HL-60 (cell line): ENCODE measurements around the gene NUDT8.

Experiments
- DNase-seq, 2 experiments: peaks; one replicate each; pipeline ENCODE4 v3.0.0-alpha.2; 2010 to 2020; ENCODE audit warnings: low read depth in 1 of 2, low spot score in 1 of 2
- H3K27ac ChIP-seq: fragments of 250-450 bp; sonication (Bioruptor Pico); replicated peaks from 2 replicates; pipeline ENCODE4 v1.5.1; 2020; ENCODE audit warnings: mild to moderate bottlenecking, moderate library complexity
- H3K27me3 ChIP-seq: fragments of 250-450 bp; sonication (Bioruptor Pico); 2 replicates; pipeline ENCODE4 v1.5.1; 2021; ENCODE audit warnings: mild to moderate bottlenecking, moderate library complexity; ENCODE audit not compliant: insufficient read depth, poor library complexity, severe bottlenecking
- H3K4me3 ChIP-seq: replicated peaks from 2 replicates; pipeline ENCODE4 v1.5.1; 2011; ENCODE audit warnings: mild to moderate bottlenecking, control low read depth, low read length; ENCODE audit not compliant: insufficient read depth
- GABPA ChIP-seq: IDR thresholded peaks from 2 replicates; pipeline ENCODE4 v1.6.1; 2012; ENCODE audit warnings: low read depth
- POLR2AphosphoS5 ChIP-seq: IDR thresholded peaks from 2 replicates; pipeline ENCODE4 v1.6.1; 2012; ENCODE audit warnings: low read depth
- SPI1 ChIP-seq: IDR thresholded peaks from 2 replicates; pipeline ENCODE4 v1.6.1; 2012; ENCODE audit warnings: low read depth, mild to moderate bottlenecking, borderline replicate concordance
- TF ChIP-seq, protein P1 (sequence below): IDR thresholded peaks from 2 replicates; pipeline ENCODE4 v1.6.1; 2012; ENCODE audit warnings: low read depth; ENCODE audit not compliant: insufficient replicate concordance
- TF ChIP-seq, protein P2 (sequence below): IDR thresholded peaks from one replicate; pipeline ENCODE4 v1.5.1; 2011; ENCODE audit warnings: low read length, control low read depth, inconsistent platforms; ENCODE audit not compliant: insufficient read depth

NUDT8 gene

DNA sequence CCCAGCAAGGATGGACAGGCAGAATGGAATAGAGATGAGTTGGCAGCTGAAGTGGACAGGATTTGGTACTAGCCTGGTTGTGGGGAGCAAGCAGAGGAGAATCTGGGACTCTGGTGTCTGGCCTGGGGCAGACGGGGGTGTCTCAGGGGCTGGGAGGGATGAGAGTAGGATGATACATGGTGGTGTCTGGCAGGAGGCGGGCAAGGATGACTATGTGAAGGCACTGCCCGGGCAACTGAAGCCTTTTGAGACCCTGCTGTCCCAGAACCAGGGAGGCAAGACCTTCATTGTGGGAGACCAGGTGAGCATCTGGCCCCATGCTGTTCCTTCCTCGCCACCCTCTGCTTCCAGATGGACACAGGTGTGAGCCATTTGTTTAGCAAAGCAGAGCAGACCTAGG, 43.8 kb downstream of the NUDT8 start:
- Histone ChIP-seq H3K27me3 (no peaks in the 10 kb centered on the region), H3K4me3 (no peak overlapping the region), H3K27ac (no peak overlapping the region)
- no peak for DNase-seq
- TF ChIP-seq, protein P1, sequence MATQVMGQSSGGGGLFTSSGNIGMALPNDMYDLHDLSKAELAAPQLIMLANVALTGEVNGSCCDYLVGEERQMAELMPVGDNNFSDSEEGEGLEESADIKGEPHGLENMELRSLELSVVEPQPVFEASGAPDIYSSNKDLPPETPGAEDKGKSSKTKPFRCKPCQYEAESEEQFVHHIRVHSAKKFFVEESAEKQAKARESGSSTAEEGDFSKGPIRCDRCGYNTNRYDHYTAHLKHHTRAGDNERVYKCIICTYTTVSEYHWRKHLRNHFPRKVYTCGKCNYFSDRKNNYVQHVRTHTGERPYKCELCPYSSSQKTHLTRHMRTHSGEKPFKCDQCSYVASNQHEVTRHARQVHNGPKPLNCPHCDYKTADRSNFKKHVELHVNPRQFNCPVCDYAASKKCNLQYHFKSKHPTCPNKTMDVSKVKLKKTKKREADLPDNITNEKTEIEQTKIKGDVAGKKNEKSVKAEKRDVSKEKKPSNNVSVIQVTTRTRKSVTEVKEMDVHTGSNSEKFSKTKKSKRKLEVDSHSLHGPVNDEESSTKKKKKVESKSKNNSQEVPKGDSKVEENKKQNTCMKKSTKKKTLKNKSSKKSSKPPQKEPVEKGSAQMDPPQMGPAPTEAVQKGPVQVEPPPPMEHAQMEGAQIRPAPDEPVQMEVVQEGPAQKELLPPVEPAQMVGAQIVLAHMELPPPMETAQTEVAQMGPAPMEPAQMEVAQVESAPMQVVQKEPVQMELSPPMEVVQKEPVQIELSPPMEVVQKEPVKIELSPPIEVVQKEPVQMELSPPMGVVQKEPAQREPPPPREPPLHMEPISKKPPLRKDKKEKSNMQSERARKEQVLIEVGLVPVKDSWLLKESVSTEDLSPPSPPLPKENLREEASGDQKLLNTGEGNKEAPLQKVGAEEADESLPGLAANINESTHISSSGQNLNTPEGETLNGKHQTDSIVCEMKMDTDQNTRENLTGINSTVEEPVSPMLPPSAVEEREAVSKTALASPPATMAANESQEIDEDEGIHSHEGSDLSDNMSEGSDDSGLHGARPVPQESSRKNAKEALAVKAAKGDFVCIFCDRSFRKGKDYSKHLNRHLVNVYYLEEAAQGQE = no peak
- no peak for TF ChIP-seq SPI1
- no peak for TF ChIP-seq POLR2AphosphoS5
- TF ChIP-seq, protein P2, sequence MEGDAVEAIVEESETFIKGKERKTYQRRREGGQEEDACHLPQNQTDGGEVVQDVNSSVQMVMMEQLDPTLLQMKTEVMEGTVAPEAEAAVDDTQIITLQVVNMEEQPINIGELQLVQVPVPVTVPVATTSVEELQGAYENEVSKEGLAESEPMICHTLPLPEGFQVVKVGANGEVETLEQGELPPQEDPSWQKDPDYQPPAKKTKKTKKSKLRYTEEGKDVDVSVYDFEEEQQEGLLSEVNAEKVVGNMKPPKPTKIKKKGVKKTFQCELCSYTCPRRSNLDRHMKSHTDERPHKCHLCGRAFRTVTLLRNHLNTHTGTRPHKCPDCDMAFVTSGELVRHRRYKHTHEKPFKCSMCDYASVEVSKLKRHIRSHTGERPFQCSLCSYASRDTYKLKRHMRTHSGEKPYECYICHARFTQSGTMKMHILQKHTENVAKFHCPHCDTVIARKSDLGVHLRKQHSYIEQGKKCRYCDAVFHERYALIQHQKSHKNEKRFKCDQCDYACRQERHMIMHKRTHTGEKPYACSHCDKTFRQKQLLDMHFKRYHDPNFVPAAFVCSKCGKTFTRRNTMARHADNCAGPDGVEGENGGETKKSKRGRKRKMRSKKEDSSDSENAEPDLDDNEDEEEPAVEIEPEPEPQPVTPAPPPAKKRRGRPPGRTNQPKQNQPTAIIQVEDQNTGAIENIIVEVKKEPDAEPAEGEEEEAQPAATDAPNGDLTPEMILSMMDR = no peak
- TF ChIP-seq GABPA = no peak

DNA sequence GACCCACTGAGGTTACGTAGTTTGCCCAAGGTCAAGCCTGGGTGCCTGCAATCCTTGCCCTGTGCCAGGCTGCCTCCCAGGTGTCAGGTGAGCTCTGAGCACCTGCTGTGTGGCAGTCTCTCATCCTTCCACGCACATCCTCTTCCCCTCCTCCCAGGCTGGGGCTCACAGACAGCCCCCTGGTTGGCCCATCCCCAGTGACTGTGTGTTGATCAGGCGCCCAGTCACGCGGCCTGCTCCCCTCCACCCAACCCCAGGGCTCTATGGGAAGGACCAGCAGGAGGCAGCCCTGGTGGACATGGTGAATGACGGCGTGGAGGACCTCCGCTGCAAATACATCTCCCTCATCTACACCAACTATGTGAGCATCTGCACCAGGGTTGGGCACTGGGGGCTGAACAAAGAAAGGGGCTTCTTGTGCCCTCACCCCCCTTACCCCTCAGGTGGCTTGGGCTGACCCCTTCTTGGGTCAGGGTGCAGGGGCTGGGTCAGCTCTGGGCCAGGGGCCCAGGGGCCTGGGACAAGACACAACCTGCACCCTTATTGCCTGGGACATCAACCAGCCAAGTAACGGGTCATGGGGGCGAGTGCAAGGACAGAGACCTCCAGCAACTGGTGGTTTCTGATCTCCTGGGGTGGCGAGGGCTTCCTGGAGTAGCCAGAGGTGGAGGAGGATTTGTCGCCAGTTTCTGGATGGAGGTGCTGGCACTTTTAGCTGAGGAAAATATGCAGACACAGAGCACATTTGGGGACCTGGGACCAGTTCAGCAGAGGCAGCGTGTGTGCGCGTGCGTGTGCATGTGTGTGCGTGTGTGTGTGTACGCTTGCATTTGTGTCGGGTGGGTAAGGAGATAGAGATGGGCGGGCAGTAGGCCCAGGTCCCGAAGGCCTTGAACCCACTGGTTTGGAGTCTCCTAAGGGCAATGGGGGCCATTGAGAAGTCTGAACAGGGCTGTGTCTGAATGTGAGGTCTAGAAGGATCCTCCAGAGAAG, 44.6 kb downstream of the NUDT8 start:
- Histone ChIP-seq H3K27me3 (no peaks in the 10 kb centered on the region), H3K27ac (no peak overlapping the region; the same call in 1 of the 2 replicates), H3K4me3 (peak overlapping the region; percentile 55; the same call in 1 of the 2 replicates)
- no peak for DNase-seq
- TF ChIP-seq, protein P2 = no peak
- TF ChIP-seq POLR2AphosphoS5 = no peak
- no peak for TF ChIP-seq GABPA
- TF ChIP-seq SPI1 = no peak
- TF ChIP-seq, protein P1 = no peak

DNA sequence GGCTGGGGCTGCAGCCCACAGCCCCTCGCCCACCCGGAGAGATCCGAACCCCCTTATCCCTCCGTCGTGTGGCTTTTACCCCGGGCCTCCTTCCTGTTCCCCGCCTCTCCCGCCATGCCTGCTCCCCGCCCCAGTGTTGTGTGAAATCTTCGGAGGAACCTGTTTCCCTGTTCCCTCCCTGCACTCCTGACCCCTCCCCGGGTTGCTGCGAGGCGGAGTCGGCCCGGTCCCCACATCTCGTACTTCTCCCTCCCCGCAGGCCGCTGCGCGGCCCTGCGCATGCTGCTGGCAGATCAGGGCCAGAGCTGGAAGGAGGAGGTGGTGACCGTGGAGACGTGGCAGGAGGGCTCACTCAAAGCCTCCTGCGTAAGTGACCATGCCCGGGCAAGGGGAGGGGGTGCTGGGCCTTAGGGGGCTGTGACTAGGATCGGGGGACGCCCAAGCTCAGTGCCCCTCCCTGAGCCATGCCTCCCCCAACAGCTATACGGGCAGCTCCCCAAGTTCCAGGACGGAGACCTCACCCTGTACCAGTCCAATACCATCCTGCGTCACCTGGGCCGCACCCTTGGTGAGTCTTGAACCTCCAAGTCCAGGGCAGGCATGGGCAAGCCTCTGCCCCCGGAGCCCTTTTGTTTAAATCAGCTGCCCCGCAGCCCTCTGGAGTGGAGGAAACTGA, 45.4 kb downstream of the NUDT8 start:
- DNase-seq = peak; percentile 84 to 95
- Histone ChIP-seq H3K27me3 (no peaks in the 10 kb centered on the region), H3K4me3 (peak overlapping the region; percentile 55), H3K27ac (peak overlapping the region; percentile 82)
- TF ChIP-seq POLR2AphosphoS5 (no peak), SPI1 (peak; percentile 27; the same call in 1 of the 2 replicates)
